Right ventricle myocardium superior (tissue), 1 donor: ENCODE measurements around the gene SERPINB3. TPM values are rescaled to one million over a fixed set of nuclear protein-coding genes. Genes with fewer than 3 reads are reported as not detected.
"Not testable (repeated sequence)": the region's sequence is repeated elsewhere in the genome, so short reads cannot be mapped to it uniquely, and the experiment has no call there.

Experiments
- ATAC-seq: fragments of 200-7000 bp; cut with Tn5 transposase; one replicate; pipeline ENCODE4 v1.9.1; 2020; ENCODE audit warnings: mild to moderate bottlenecking; ENCODE audit not compliant: poor library complexity
- DNase-seq: peaks from one replicate; pipeline ENCODE4 v3.0.0-alpha.2; 2020
- intact Hi-C: fragments of 100-400 bp; cut with DNase I; formaldehyde crosslinking; loops from one replicate; pipeline ENCODE4 v1.11.2; 2022
- total RNA-seq: library from RNA; stranded (reverse); fragmentation: NEBNext Ultra II Directional; extraction: Animal tissue kit (Norgen Biotek cat#: 25700); gene quantifications from one replicate; pipeline ENCODE4 v1.2.1, GENCODE V29; 2021
- donor health status: DM: no; HTN: yes; CAD: no; lungs with severe emphysema.

The SERPINB3 gene
- total RNA-seq, 1 donor from 2014 or later, result not detected

DNA sequence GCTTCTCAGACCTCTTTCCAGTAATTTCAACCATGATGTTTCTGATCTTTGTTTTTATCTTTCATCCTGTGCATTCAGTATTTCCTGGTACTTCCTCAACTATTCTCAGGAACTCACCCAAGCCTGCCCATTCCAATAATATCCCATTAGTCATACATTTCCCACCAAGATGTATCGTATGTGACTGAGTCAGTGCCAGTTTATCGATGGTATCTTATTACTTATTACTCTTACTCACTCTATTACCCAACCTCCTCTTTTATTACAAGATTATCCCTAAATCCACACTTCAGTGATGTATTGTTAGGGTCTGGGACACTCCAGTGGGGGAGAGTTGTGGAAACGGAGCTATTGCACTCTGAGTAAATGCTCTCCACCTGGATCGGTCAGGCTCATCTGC is 2.8 kb downstream of the SERPINB3 start:
- intact Hi-C loops, ATAC-seq, DNase-seq: not testable (repeated sequence)

GRCh38 chr18:63650271-63650670 is 11.4 kb downstream of the SERPINB3 start:
- DNase-seq, ATAC-seq, intact Hi-C loops: not testable (repeated sequence)

DNA sequence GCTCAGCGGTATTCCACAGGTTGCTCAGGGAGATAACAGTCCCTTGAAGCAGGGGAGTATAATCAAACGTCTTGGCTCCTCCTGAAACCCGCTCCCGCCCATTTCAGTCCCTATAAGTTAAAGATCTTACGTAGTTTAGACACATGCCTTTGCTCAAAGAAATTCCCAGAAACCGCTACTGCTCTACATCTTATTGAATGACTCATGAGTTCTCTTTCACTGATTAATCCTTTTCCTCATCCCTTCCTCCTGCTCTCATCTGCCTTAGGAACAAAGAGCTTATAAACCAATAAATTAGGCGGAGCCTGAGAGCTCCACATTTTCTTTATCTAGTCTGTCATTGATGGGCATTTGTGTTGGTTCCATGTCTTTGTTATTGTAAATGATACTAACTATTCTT is 13.5 kb downstream of the SERPINB3 start:
- ATAC-seq (no peak), DNase-seq (no peak)
- intact Hi-C loops, result no loop called here

- intact Hi-C loops, result no loop called here
- ATAC-seq (no peak), DNase-seq (no peak)
These were observed 14.8 kb downstream of the SERPINB3 start for GRCh38 chr18:63646936-63647335.

DNA sequence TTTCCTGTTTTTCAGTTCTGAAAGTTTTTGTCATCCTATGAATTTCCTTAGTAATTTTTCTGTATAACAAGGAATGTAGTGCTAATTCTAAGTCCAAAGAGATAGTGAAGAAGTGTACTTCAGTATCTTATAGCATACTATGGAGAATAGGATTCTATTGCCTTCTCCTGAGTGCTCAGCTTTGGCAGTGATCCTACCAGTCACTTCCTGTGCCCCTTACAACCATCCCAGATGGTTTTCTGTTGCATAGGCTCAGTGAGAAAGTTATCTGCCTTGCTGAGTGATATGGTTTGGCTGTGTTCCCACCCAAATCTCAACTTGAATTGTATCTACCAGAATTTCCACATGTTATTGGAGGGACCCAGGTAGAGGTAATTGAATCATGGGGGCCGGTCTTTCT is 17.0 kb downstream of the SERPINB3 start:
- intact Hi-C loops, ATAC-seq, DNase-seq: not testable (repeated sequence)

DNA sequence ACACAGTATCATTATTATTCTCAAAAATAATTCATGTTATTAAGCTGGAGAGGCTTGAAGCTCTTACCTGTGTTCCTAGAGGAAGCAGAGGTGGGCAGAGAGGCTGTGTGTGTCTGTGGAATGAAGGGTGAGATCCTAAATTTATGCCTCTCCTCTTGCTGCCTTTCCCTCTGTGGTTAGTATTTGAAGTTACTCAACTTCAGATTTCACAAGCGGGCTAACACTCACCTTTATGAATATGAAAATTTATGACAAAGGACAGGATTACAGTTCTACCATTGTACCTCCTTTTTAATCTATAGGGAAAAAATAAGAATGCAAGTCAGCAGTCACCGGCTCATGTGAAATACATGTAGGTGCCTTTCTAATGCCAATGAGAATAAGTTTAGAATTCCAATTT is 17.6 kb downstream of the SERPINB3 start, which contains the start of gene SERPINB4:
SERPINB4 (minus strand) TSS at position 115 of the 400 bp plus-strand sequence. CDS start 679 bp downstream, outside the sequence.
- ATAC-seq, intact Hi-C loops, DNase-seq: not testable (repeated sequence)

DNA sequence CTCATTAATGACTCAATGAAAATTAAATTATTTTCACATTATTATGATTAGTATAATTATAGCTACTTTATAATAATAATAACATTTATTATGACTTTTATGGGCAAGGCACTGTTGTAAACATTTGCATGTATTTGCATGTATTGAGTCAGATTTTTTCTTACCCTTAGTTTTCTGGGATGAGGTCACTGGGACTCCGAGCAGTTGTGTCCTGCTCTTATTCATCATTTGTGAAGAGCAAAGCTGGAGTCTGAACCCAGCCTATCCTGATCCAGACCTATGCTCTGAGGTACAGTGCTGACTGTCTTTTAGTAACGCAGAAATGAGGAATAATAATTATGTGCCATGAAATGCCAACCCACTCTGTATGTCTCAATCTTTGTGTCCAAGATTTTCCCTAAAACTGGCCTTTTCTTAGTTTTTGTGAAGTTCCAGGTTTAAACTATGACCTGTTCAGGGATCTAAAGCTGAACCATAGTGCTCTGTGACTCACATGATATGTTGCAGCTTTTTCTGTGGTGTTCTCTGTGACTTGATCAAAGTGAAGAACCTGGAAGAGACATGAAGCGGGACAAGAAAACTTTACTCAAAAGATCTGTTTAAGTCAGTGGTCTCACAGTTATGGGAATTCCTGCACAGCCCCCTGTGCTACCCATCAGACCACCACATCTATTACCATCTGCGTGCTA is 18.9 kb downstream of the SERPINB3 start:
- DNase-seq, ATAC-seq, intact Hi-C loops: not testable (repeated sequence)

- ATAC-seq, DNase-seq, intact Hi-C loops: not testable (repeated sequence)
These were observed 20.5 kb downstream of the SERPINB3 start for GRCh38 chr18:63641157-63641680.

DNA sequence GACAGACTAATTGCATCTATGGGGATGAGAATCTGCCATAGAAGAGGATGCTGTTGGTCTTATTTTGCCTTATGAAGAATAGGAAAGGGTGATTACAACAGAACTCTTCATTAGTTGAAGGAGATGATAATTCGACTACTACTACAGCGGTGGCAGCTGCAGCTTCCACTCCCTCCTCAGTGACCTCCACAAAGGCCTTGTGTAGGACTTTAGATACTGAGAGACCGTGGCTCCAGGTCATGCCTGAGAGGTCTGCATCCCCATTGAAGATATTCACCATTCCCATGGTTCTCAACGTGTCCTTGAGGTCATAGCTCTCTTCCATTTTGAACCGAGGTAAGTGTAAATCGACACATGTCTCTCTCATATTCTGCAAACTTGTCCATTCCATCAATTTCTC is 24.0 kb downstream of the SERPINB3 start:
- no peak for ATAC-seq
- intact Hi-C loops, result no loop called here
- no peak for DNase-seq

GRCh38 chr18:63627819-63628218 is 33.9 kb downstream of the SERPINB3 start:
- intact Hi-C loops, result no loop called here
- DNase-seq (no peak), ATAC-seq (no peak)

DNA sequence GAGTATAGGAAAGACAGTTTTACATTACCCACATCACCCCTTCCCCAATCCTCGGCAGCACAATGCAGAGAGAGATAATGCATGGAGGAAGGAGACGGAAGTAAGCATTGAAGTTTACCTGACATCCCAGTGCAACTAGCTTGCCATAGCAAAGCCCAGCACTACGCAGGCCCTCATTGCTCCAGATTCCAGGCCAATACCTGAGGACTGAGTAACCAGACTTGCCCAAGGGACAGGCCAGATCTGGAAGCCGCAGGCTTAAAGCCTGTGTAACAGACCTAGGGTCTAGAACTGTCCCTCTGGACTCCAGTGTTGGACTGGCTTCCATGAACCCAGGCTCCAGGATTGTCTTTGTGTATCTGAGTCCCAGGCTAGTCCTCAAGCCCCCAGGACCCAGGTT is 35.3 kb downstream of the SERPINB3 start:
- no peak for ATAC-seq
- no peak for DNase-seq
- intact Hi-C loops, result no loop called here

- ATAC-seq (no peak), DNase-seq (no peak)
- intact Hi-C loops, result no loop called here
These were observed 36.8 kb downstream of the SERPINB3 start for GRCh38 chr18:63624863-63625262.

DNA sequence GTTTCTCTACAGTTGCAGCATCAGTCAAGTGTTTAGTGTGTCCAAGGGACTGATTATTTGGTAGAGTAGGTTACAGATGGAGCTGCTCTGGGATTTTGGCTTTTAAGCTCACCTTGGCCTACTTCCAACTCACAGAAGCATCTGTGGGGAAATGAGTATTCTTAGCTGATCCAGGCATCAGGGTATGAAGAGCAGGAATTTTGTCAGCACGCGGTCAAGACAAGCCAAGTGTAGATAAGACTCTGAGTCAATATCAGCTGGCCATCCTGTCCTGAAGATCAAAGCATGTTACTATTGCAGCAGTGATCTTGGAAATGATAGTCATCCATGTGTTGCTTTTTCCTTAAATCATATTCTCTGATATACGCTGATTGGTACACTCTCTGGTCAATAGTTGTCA is 42.0 kb downstream of the SERPINB3 start:
- no peak for ATAC-seq
- no peak for DNase-seq
- intact Hi-C loops, result no loop called here

- DNase-seq (no peak), ATAC-seq (no peak)
- intact Hi-C loops, result no loop called here
These were observed 43.8 kb downstream of the SERPINB3 start for GRCh38 chr18:63617915-63618234.

GRCh38 chr18:63617049-63617914 is 44.4 kb downstream of the SERPINB3 start:
- intact Hi-C loops, result no loop called here
- ATAC-seq, result no peak
- no peak for DNase-seq

- intact Hi-C loops, result no loop called here
- DNase-seq (no peak), ATAC-seq (no peak)
These were observed 48.3 kb downstream of the SERPINB3 start for GRCh38 chr18:63613420-63613819.

DNA sequence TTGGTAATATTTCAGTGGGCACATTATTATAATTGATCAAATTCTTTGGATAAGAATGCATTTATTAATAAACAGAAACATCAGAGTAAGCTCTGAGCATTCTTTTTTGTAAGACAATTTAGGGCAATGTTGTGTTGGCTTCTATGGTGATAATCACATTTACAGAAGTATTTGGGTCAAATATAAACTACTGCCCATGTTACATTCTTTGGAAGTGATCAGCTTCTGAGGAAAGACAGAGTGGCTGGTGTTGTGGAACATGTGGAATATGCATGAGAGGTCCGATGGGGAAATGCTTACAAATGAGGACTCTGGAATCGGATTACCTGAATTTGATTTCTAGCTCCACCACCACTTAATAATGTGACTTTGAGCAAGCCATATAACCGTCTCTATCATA is 55.2 kb downstream of the SERPINB3 start:
- no peak for DNase-seq
- intact Hi-C loops, result no loop called here

More for the DNA sequence above, 55.2 kb downstream of the SERPINB3 start:
- ATAC-seq, result no peak
